Fibroblast of skin of back (primary cell): ENCODE measurements around the gene KLK15.
"Not testable (repeated sequence)": the region's sequence is repeated elsewhere in the genome, so short reads cannot be mapped to it uniquely, and the experiment has no call there.

Experiments
- DNase-seq: peaks from one replicate; pipeline ENCODE4 v3.0.0-alpha.2; 2013

The KLK15 gene

DNA sequence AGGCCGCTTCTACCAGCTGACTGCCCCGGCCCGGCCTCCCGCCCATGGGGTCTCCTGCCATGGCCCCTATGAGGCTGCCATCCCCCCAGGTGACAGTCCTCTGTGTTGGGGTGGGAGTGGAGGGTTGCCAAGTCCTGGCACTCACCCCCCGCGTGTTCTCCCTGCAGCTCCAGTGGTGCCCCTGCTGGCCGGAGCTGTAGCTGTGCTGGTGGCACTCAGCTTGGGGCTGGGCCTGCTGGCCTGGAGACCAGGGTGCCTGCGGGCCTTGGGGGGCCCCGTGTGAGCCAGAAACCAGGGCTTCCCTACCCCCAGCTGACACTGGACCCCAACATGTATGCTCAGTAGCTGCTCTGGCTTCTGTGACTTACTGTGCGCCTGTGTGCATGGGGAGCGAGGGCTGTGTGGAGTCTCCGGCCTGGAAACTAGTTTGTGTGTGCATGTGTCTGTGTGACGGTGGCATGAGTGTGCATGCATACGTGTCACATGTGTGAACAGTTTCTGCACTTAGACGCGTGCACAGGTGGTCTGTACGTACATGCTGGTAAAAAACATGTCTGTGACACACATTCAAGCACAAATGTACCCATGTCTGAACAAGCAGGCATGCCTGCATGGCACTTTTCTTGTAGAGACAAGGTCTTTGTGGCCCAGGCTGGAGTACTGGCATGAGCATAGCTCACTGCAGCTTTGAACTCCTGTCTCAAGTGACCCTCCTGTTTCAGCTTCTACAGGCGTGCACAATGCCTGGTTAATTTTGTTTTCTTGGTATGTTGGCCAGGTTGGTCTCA, 38.3 kb downstream of the KLK15 start:
- DNase-seq = no peak

DNA sequence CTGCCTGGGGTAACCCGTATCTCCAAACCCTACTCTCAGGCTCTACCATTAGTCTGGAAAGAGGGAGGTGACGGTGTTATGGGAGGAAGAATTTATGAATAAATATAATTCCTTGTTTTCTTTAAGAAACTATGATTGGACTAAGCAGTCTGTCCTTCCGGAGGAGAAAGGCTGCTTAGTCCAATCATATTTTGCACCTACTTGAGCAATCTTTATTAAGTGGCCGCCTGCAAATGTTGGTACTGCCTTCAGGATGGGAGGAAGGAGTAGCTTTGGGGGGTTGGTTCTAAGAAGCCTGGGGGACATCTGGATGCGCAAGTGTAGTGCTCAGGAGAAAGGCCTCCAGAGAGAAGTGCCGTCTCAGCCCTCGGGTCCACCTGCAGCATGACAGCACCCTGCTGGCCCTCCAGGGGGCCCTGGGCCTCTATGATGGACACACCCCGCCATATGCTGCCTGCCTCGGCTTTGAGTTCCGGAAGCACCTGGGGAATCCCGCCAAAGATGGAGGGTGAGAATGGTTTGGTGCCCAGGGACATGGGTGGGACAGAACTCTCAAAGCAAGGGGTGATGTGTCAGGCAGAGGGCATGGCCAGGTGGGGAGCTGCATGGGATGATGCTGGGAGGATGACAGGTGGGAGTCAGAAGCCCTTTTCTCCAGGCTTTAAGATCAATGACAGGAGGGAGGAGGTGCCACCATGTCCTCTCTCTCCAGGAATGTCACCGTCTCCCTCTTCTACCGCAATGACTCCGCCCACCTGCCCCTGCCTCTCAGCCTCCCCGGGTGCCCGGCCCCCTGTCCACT, 39.1 kb downstream of the KLK15 start:
- DNase-seq = no peak

DNA sequence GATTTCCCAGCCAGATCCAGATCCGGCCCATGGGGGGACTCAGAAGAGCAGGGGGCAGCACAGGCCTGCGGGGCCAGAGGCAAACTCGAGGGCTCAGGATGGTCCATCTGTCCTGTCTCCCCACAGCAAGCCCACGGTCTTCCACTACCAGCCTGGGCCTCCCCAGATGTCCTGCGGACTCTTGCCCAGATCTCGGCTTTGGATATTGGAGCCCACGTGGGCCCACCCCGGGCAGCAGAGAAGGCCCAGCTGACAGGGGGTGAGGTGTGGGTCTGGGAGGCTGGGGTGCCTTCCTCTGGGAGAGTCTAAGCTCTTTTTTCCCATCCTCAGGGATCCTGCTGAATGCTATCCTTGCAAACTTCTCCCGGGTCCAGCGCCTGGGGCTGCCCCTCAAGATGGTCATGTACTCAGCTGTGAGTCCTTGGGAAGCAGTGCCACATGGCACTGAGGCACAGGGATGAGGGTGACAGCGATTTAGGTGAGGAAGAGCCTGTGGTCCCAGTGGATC, 39.8 kb downstream of the KLK15 start:
- DNase-seq = no peak

DNA sequence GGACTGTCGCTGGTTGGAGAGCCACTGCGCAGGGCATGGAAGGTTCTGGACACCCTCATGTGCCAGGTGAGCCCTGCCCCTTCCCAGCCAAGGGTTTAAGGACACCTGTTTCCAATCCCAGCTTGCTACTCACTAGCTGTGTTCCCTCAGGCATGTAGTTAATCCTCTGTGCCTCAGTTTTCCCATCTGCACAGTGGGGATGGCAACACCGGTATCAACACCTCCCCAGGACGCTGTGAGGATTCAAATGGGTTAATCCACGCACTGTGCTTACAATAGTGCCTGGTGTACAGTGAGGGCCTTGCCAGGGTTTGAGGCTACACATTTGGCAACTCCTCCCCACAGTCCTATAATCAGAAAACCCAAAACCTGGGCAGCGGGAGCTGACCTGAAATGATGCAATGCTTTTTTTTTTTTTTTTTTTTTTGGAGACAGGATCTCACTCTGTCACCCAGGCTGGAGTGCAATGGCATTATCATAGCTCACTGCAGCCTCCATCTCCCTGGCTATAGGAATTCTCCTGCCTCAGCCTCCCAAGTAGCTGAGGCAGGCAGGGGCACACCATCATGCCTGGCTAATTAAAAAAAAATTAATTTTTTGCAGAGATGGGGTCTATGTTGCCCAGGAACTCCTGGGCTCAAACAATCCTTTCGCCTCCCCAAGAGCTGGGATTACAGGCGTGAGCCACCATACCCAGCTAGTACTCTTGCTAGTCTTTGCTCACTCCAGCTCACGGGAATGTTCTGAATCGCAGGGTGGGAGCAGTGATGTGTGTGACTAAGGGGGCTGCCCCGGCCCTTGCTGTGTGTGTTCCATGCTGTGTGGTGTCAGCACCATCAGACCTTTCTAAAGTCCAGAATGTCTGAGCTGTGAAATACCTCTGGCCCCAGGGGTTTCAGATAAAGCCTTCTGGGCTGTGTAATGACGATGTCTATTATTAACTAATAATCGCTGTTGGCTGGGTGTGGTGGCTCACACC, 40.8 kb downstream of the KLK15 start:
- DNase-seq = no peak

DNA sequence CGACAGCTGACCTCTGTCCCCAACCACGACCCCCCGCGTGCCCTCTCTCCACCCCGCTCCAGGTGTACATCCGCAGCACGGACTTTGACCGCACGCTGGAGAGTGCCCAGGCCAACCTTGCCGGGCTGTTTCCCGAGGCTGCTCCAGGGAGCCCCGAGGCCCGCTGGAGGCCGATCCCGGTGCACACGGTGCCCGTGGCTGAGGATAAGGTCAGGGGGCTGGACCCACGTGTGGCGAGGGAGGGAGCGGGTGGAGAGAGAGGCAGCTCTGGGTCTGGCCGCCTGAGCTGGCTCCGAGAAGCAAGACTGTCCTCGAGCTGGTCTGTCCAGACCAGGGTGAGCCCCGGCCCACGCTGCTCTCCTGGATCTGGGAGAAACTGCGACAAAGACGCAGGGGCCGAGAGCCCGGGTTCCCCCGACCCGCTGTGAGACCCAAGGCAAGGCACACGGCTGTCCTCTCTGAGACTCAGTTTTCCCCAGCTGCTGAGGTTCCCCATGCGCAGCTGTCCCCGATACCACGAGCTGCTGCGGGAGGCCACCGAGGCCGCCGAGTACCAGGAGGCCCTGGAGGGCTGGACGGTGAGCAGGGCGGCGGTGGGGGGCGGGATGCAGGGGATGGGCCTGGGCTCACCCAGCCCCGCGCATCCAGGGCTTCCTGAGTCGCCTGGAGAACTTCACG, 41.6 kb downstream of the KLK15 start:
- no peak for DNase-seq

DNA sequence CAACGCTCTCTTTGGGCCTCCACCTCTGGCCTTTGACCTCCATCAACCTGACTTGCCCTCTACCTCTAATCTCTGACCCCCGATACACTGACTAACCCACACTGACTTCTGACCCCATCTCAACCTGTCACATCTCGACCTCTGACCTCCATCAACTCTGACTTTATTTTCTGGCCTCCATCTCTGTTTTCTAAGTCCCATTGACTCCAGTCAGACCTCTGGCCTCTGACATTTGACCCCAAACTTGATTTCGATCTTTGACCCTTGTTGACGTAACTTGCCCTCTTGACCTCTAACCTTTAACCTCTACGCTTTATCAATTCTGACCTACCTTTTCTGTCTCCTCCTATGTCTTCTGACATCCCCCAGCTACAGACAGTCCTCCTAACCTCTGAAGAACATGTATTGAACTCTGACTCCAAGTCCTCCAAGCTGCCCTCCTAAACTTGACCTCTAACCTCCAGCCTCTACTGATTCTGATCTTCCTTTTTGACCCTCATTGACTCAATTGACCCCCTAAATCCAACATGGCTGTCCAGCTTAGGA, 42.4 kb downstream of the KLK15 start:
- no peak for DNase-seq

DNA sequence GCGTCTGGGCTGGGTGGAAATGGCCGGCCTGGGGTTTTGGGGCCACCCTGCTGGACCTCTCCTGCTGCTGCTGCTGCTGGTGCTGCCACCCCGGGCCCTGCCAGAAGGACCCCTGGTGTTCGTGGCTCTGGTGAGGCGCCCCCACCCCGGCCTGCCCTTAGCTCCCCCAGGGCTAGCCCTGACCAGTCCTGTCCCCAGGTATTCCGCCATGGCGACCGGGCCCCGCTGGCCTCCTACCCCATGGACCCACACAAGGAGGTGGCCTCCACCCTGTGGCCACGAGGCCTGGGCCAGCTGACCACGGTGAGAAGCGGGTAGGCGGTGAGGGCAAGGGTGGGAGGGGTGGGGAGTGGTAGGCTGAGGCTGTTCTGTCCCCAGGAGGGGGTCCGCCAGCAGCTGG, 43.0 kb downstream of the KLK15 start, which contains the start of gene ACP4:
Gene ACP4, plus strand, starts transcription at position 20 of the 400 bp plus-strand sequence. Its CDS starts 0 bp downstream, at position 20.
- DNase-seq = no peak

DNA sequence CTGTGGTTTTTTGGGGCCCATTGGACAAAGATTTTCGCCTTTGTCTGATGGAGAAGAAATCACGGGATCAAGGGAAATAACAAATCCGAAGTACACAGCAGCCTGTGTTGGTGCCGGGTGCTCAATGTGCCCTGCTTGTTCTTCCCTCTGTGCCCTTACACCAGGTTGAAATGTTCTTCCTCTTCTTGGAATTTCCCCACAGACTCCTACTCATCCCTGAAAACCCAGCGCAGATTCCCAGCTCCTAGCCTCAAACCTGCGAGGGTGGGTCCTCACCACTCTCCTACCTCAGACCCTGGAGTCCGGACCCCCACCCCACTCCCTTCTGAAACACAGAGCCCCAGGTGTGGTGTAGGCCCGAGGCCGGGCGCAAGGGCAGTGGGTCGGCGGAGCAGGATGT, 48.0 kb downstream of the KLK15 start:
- DNase-seq = no peak

DNA sequence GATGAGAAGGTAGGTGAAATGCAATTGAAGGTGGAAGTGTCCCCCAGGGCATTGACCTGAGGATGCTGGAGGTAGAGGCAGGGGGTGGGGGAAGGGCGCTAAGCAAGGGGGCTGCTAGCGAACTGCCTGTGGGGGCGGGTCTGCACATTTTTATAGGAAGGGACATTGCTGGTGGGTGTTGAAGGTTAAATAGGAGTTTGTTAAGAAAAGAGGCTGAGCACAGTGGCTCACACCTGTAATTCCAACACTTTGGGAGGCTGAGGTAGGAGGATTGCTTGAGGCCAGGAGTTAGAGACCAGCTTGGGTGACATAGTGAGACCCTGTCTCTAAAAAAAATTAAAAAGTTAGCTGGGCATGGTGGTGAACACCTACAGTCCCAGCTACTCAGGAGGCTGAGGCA, 48.7 kb downstream of the KLK15 start:
- no peak for DNase-seq

DNA sequence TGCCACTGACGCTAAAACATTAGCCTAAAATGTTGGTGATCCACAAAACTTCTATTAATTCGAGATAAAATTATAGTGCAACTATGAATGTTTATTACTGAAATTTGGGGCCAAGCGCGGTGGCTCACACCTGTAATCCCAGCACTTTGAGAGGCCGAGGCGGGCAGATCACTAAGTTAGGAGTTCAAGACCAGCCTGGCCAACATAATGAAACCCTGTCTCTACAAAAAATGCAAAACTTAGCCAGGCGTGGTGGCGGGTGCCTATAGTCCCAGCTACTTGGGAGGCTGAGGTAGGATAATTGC, 49.6 kb downstream of the KLK15 start:
- not testable (repeated sequence) for DNase-seq

DNA sequence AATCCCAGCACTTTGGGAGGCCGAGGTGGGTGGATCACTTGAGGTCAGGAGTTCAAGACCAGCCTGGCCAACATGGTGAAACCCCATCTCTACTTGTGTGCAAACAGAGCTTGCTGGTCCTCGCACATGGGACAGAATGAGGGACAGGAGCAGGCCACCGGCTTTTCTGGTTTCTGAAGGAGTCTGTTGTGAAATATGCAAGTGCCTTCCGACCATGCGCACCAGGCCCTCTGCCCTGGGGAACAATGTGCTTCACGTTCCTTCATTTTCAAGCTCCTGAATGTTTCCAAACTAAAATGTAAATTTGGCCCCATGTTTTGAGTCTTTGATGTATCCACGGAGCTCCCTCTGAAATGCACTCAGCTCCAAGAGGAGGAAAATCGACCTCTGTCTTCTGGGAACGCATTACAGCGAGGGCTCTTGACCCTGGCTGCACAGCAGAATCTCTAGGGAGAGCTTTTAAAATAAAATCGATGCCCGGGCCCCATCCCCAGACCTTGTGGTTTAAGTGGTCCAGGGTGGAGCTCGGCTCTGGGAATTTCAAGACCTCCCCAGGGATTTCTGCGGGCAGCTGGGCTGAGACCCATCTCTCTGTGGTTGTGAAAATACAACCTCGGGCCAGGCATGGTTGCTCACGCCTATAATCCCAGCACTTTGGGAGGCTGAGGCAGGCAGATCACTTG, 52.5 kb downstream of the KLK15 start:
- DNase-seq = no peak

DNA sequence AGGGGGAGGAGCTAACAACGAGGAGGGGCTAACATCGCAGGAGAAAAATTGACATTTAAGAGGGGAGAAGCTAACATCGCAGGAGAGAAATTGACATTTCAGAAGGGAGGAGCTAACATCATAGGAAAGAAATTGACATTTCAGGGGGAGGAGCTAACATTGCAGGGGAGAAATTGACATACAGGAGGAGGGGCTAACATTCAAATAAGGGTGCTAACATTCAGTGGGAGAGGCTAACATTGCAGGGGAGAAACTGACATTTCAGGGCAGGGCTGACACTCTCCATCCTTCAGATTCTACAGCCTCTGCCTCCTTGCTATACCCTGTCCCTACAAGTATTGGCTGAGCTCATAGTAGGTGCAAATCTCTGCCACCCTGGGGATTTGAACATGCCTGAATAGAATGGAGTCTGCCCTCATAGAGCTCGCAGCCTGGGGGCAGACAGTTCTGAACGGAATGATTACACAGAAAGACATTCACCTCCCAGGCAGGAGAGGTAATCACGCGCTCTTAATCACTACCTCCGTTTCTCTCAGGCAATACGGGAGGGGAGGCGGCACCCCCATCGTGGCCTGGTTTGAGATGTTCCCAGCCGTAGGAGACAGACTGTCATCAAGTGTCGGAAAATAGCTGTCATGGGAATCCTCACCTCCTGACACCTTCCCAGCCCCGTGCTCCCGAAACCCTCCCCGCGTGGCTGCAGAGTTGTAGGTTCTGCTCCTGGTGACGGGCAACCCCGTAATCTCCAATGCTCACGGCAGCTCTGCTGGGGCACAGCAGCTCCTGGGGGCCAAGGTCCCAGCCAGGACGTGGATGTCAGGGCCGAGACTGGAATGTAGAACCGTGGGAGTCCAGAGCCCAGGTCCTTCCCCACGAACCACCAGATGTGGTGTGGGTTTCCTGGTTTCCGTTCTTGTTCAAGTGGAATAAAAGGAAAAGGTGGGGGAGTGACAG, 53.6 kb downstream of the KLK15 start:
- DNase-seq = no peak

DNA sequence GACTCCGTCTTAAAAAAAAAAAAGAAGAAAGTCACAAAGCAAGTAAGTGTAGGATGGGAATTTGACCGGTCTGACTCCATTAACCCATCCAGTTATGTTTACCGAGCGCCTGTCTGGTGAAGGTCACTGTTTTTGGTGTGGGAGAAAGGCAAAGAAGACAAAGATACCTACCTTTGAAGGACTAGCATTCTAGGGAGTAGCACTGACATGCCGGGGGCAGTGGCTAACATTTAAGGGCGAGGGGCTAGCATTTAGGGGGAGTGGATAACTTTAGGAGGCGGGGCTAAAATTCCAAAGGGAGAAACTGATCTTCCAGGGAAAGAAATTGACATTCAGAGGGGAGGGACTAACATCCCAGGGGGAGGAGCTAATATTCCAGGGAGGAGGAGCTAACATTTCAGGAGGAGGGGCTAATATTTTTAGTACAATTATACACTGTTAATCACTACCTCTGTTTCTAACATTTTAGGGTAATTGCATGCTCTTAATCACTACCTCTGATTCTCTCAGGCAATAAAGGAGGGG, 54.4 kb downstream of the KLK15 start:
- no peak for DNase-seq

DNA sequence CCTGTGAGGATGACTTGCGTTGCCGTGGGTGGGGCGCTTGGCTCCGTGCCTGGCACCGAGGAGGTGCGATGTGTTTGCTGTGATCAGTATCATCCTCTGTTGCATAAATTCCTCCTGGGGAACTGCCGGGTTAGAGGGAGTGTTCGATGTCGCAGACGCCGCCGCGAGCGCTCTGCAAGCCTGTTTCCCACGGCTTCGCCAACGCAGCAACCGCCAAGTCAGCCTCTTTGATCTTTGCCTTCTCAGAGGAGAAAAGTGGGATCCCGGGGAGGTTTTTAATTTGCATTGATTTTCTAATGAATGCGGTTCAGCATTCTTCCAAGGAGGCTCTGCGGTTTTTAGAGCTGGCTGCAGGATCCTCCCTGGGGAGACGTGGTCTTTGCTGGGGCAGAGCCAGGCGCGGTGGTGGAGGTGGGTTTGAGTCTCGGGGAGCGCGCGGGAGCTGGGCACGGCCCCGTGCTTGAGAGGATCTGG, 55.5 kb downstream of the KLK15 start:
- no peak for DNase-seq

DNA sequence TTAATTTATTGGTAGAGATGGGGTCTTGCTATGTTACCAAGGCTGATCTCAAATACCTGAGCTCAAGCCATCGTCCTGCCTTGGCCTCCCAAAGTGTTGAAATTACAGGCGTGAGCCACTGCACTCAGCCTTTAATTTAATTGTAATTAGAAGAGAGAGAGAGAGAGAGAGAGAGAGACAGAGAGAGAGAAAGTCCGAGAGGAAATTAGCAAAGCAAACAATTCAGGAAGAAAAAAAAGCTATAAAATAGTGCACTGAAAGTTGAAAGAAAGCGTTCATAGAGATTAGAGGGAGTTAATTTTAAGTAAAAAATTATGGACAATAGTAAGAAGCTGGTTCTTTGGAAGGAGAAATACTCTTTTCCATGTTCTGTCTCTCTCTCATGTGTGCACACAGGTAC, 56.1 kb downstream of the KLK15 start:
- DNase-seq = no peak

DNA sequence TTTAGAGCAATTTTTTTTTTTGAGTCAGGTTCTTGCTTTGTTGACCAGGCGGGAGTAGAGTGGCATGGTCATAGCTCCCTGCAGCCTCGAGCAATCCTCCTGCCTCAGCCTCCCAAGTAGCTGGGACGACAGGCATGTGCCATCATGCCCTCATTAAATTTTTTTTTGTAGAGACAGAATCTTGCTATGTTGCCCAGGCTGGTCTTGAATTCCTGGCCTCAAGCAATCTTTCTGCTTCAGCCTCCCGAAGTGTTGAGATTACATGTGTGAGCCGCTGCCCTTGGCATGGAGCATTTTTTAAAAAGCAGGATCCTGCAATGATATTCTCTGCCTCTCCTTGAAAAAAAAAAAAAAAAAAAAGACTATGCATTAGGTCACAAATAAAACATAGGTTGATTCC, 57.2 kb downstream of the KLK15 start:
- no peak for DNase-seq
